HG03432 (cell line): ENCODE data around the gene RPAIN.

Experiments
- ATAC-seq: cut with Tn5 transposase; IDR thresholded peaks from one replicate; pipeline ENCODE4 v1.9.1; 2021; ENCODE audit warnings: mild to moderate bottlenecking, moderate library complexity; ENCODE audit not compliant: unreplicated experiment

RPAIN gene

GRCh38 chr17:5481451-5481850 lies 61.5 kb downstream of the RPAIN start:
- no peak for ATAC-seq
